GM06990 (cell line): ENCODE data around the gene ATG3.

Source experiments
- DNase-seq: peaks from one replicate; pipeline ENCODE4 v3.0.0-alpha.2; 2011; ENCODE audit not compliant: insufficient read length; ENCODE audit errors: extremely low read depth
- H3K27me3 ChIP-seq: replicated peaks from 2 replicates; pipeline ENCODE4 v1.6.0; 2011; ENCODE audit warnings: low read length; ENCODE audit not compliant: control insufficient read depth, insufficient read depth
- H3K36me3 ChIP-seq: 2 replicates; pipeline ENCODE4 v1.5.1; 2011; ENCODE audit warnings: low read length; ENCODE audit not compliant: control insufficient read depth, insufficient read depth
- H3K4me3 ChIP-seq: replicated peaks from 2 replicates; pipeline ENCODE4 v1.5.1; 2011; ENCODE audit warnings: low read depth, mild to moderate bottlenecking, control low read depth, low read length
- CTCF ChIP-seq: IDR thresholded peaks from 2 replicates; pipeline ENCODE4 v1.5.1; 2011; ENCODE audit warnings: low read length, control low read depth, mild to moderate bottlenecking, inconsistent platforms; ENCODE audit not compliant: insufficient read depth, poor library complexity, severe bottlenecking

Gene ATG3

GRCh38 chr3:112514527-112515128 is 47.1 kb downstream of the ATG3 start:
- H3K27me3 ChIP-seq = no peaks in the 10 kb centered on the region
- DNase-seq = peak; percentile 60
- H3K4me3 ChIP-seq = peak overlapping the region; percentile 10
- no peak for TF ChIP-seq CTCF
- no peaks in the 10 kb centered on the region for H3K36me3 ChIP-seq

GRCh38 chr3:112512320-112512719 is 49.4 kb downstream of the ATG3 start:
- H3K27me3 ChIP-seq = no peaks in the 10 kb centered on the region
- DNase-seq = no peak
- TF ChIP-seq CTCF = no peak

DNA sequence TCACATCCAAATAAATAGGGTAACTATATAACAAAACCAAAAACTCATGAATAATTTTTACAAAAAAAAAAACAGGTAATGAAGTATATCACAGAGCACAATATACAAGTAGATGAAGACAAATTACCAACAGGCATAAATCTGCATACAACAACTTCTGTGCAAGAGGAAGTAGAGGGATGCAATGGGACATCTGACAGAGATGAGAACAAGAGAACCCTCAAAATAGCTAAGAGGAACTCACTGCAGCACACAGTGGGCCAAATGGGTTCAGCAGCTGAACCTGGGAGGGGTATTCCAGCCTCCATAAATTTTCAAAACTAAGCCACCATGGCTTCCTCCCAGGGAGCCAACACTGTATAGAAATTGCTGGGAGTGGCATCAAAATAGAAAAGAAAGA is 52.9 kb downstream of the ATG3 start:
- H3K4me3 ChIP-seq = no peak overlapping the region
- no peaks in the 10 kb centered on the region for H3K36me3 ChIP-seq
- H3K27me3 ChIP-seq = no peaks in the 10 kb centered on the region
- DNase-seq = no peak
- no peak for TF ChIP-seq CTCF

More at GRCh38 chr3:112512320-112512719, 49.4 kb downstream of the ATG3 start:
- Histone ChIP-seq H3K4me3 (no peak overlapping the region), H3K36me3 (no peaks in the 10 kb centered on the region)

- DNase-seq = no peak
- Histone ChIP-seq H3K27me3 (no peaks in the 10 kb centered on the region), H3K36me3 (no peaks in the 10 kb centered on the region), H3K4me3 (no peak overlapping the region)
- no peak for TF ChIP-seq CTCF
Observed at GRCh38 chr3:112508261-112508660, 53.5 kb downstream of the ATG3 start.

DNA sequence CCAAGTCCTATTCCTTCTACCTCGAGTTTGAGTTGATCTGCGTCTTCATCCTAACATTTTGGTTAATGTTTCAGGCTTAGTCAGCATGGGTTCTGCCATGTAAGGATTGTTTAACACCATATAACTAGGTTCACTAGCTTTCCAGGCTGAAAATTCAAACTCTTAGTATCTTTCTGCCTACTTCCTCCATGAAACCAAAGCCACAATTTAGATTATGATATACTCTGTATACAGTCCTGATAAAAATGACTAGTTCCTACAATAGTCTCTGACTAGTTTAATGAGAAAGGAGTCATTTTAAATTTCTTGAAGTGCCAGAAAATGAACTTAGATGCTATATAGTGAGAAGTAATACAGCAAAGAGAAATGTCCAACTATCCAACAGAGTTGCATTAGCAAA is 55.9 kb downstream of the ATG3 start:
- no peak overlapping the region for H3K4me3 ChIP-seq
- no peak for TF ChIP-seq CTCF
- DNase-seq = no peak
- no peaks in the 10 kb centered on the region for H3K27me3 ChIP-seq
- no peaks in the 10 kb centered on the region for H3K36me3 ChIP-seq

DNA sequence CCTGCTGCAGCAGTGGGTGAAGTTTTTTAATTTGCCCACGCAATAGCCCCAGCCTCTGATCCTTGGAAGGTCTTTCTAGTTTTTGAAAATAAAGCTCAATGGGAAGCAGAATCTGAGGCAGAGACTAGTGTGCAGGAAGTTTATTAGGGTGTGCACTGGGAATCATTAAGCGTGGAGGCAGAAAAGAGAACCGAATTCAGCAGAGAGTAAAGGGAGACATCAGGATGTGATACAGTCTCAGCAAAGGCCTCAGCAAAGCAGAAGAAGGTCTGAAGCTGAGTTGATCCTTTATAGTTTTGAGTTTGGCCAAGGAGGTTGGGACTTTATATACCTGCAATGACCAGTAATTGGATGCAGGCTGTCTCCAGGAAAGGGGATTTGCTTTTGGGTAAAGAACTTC is 57.6 kb downstream of the ATG3 start:
- no peak for TF ChIP-seq CTCF
- no peak for DNase-seq
- H3K27me3 ChIP-seq = no peaks in the 10 kb centered on the region
- H3K36me3 ChIP-seq = no peaks in the 10 kb centered on the region
- H3K4me3 ChIP-seq = no peak overlapping the region
